AG04449 (cell line): Measurements from ENCODE around the gene MPDZ.

Experiments used
- CTCF ChIA-PET: fragments of 350-600 bp; formaldehyde crosslinking; extraction: SDS; loops from one replicate; lab custom pipeline; 2021; ENCODE audit warnings: antibody characterized with exemption; lab: Yijun Ruan, JAX
- POLR2A ChIA-PET: fragments of 400-600, 350-600 bp; formaldehyde crosslinking; extraction: SDS; loops from one replicate; lab custom pipeline; 2020; ENCODE audit warnings: antibody characterized with exemption, inconsistent platforms; lab: Yijun Ruan, JAX
- DNase-seq: peaks from one replicate; pipeline ENCODE4 v3.0.0-alpha.2; 2010; ENCODE audit warnings: low read depth, low spot score
- H3K4me3 ChIP-seq: 2 replicates; pipeline ENCODE4 v1.5.1; 2011; ENCODE audit warnings: low read depth, mild to moderate bottlenecking, control low read depth, low read length
- CTCF ChIP-seq: IDR thresholded peaks from one replicate; pipeline ENCODE4 v1.5.1; 2011; ENCODE audit warnings: mild to moderate bottlenecking, moderate library complexity, low read length, control low read depth, inconsistent platforms; ENCODE audit not compliant: insufficient read depth; ENCODE audit errors: missing control alignments

The MPDZ gene

GRCh38 chr9:13213337-13213736 lies 66.2 kb downstream of the MPDZ start:
- CTCF ChIA-PET: interaction anchor here (1.0 to 1.4 kb wide), 4 partner anchors 9 to 1141 kb away, joined by 3 to 6 read pairs (median 4); no protein-coding TSS in a partner anchor

GRCh38 chr9:13210306-13210705 lies 69.2 kb downstream of the MPDZ start:
- DNase-seq: no peak
- ChIA-PET CTCF (interaction anchor here (1.3 kb wide), 1 partner anchor 17 kb away, joined by 3 read pairs; no protein-coding TSS in a partner anchor), POLR2A (no interaction called here)
- H3K4me3 ChIP-seq: no peak overlapping the region
- no peak for TF ChIP-seq CTCF

More at GRCh38 chr9:13213337-13213736, 66.2 kb downstream of the MPDZ start:
- H3K4me3 ChIP-seq: no peak overlapping the region
- peak; percentile 7 for DNase-seq
- TF ChIP-seq CTCF: no peak
- POLR2A ChIA-PET: no interaction called here

- TF ChIP-seq CTCF: no peak
- DNase-seq: no peak
- ChIA-PET CTCF (interaction anchor here (1.3 kb wide), 1 partner anchor 18 kb away, joined by 3 read pairs; no protein-coding TSS in a partner anchor), POLR2A (no interaction called here)
- H3K4me3 ChIP-seq: no peak overlapping the region
These were observed 70.0 kb downstream of the MPDZ start for GRCh38 chr9:13209498-13209897.

- no peak for TF ChIP-seq CTCF
- POLR2A ChIA-PET: no interaction called here
- DNase-seq: no peak
These were observed 73.7 kb downstream of the MPDZ start for GRCh38 chr9:13205824-13206223.

GRCh38 chr9:13190040-13190439 lies 89.5 kb downstream of the MPDZ start:
- ChIA-PET POLR2A (no interaction called here), CTCF (no interaction called here)
- TF ChIP-seq CTCF: no peak

More at GRCh38 chr9:13205824-13206223, 73.7 kb downstream of the MPDZ start:
- no peak overlapping the region for H3K4me3 ChIP-seq
- CTCF ChIA-PET: interaction anchor here (1.5 kb wide), 1 partner anchor 171 kb away, joined by 3 read pairs; no protein-coding TSS in a partner anchor

GRCh38 chr9:13189362-13189761 lies 90.1 kb downstream of the MPDZ start:
- CTCF ChIA-PET: no interaction called here

More at GRCh38 chr9:13190040-13190439, 89.5 kb downstream of the MPDZ start:
- DNase-seq: no peak
- no peak overlapping the region for H3K4me3 ChIP-seq

More at GRCh38 chr9:13189362-13189761, 90.1 kb downstream of the MPDZ start:
- no peak for DNase-seq
- POLR2A ChIA-PET: no interaction called here
- H3K4me3 ChIP-seq: no peak overlapping the region
- TF ChIP-seq CTCF: no peak
